GM12891 (cell line): ENCODE measurements around the gene ARGLU1.

Experiments used
- DNase-seq: peaks from one replicate; pipeline ENCODE4 v3.0.0; 2011; ENCODE audit warnings: low spot score; ENCODE audit not compliant: insufficient read length
- FAIRE-seq: peaks from 2 replicates; lab custom pipeline; 2011; peaks lifted over from hg19 to GRCh38; lab: Jason Lieb, UNC
- PAX5 ChIP-seq: IDR thresholded peaks from 2 replicates; pipeline ENCODE4 v1.6.1; 2011; ENCODE audit warnings: low read length, moderate library complexity, mild to moderate bottlenecking; ENCODE audit not compliant: insufficient read depth, severe bottlenecking
- POLR2A ChIP-seq: IDR thresholded peaks from 2 replicates; pipeline ENCODE4 v1.6.1; 2011; ENCODE audit warnings: low read depth, low read length, control low read depth
- POLR2AphosphoS5 ChIP-seq: IDR thresholded peaks from 2 replicates; pipeline ENCODE4 v1.6.1; 2011; ENCODE audit warnings: low read depth, low read length, control low read depth
- POU2F2 ChIP-seq: IDR thresholded peaks from 2 replicates; pipeline ENCODE4 v1.6.1; 2011; ENCODE audit warnings: low read depth, mild to moderate bottlenecking, control low read depth, low read length, moderate library complexity
- SPI1 ChIP-seq: IDR thresholded peaks from 2 replicates; pipeline ENCODE4 v1.6.1; 2011; ENCODE audit warnings: low read depth, low read length, control low read depth
- TAF1 ChIP-seq: IDR thresholded peaks from 2 replicates; pipeline ENCODE4 v1.6.1; 2011; ENCODE audit warnings: low read depth, low read length, control low read depth

ARGLU1 gene

DNA sequence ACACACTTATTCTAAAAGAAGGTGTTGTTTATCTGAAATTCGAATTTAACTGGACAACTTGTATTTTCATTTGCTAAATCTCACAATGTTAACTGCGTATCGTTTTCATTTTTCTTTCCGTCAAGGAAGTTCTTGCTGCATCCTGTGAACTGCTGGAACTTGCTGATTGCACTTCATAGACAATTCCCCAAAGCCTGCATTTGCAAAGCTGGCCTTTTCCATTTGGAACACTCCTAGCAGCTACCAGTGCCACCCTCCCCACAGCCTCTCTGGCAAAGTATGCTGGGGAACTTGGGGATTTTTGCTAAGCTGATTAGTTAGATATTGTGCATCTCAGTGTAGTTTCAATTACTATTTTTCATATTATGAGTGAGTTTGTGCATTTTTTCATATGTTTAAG lies 20.4 kb upstream of the ARGLU1 start:
- TF ChIP-seq POLR2A: no peak
- TF ChIP-seq PAX5: no peak
- TF ChIP-seq POLR2AphosphoS5: no peak
- TF ChIP-seq TAF1: no peak
- TF ChIP-seq SPI1: no peak
- no peak for TF ChIP-seq POU2F2
- DNase-seq (no peak), FAIRE-seq (no peak)

DNA sequence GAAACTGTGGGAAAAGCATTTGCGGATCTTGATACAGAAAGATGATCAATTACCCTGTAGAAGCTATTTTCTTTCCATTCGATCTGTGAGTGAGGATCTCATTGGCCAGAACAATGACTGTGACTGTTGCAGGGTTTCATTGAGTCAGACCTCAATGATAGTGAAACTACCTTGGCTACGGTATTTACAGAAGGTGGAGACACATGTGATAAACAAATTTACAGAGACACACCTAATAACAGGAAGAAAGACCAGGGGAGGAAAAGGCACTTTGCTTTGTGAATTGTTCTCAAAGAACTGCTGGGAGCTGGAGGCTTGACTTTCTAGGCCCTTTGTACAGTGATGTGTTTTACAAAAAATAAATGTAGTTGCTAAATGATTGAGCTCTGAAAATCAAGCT lies 19.9 kb upstream of the ARGLU1 start:
- no peak for FAIRE-seq
- no peak for TF ChIP-seq POLR2AphosphoS5
- no peak for TF ChIP-seq POU2F2
- no peak for TF ChIP-seq POLR2A
- TF ChIP-seq TAF1: no peak
- no peak for TF ChIP-seq PAX5
- TF ChIP-seq SPI1: no peak
- DNase-seq: no peak

DNA sequence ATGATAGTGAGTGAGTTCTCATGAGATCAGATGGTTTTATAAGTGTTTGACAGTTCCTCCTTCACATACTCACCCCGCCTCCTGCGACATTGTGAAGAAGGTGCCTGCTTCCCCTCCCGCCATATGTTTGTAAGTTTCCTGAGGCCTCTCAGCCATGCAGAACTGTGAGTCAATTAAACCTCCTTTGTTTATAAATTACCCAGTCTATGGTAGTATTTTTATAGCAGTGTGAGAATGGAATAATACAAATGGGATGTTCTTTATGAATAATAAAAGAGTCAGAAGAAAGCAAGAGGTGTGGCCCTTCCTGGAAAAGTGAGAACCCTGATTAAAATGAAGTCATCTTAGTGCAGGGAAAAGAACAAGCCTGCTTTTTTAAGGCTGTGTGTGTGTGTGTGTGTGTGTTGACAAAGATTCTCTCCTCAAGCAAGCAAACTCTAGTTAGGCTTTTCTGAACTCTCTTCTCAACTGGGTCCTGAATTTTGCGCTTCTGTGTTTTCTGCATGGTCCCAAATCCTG lies 18.8 kb upstream of the ARGLU1 start:
- FAIRE-seq (no peak), DNase-seq (no peak)
- TF ChIP-seq PAX5: no peak
- TF ChIP-seq POU2F2: no peak
- no peak for TF ChIP-seq POLR2A
- TF ChIP-seq POLR2AphosphoS5: no peak
- no peak for TF ChIP-seq TAF1
- TF ChIP-seq SPI1: no peak

DNA sequence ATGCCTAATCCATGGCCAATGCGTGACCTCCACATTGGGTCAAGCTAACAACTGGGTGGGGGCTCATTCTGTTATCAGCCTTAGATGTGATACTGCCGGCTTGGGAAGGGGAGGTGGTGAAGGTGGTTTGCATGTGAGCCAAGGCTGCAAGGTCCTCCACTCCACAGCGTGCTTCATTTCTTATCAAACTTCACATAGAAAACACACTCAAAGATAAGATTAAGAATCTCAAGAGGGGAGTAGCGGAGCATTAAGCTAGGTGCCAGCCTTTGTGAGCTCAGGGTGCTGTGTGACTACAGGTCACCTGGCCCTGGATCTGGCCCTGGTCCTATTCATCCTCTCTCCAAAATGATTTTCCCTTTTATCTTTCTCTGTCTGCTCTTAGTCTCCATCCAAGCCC lies 13.3 kb upstream of the ARGLU1 start:
- no peak for TF ChIP-seq POU2F2
- DNase-seq (no peak), FAIRE-seq (no peak)

DNA sequence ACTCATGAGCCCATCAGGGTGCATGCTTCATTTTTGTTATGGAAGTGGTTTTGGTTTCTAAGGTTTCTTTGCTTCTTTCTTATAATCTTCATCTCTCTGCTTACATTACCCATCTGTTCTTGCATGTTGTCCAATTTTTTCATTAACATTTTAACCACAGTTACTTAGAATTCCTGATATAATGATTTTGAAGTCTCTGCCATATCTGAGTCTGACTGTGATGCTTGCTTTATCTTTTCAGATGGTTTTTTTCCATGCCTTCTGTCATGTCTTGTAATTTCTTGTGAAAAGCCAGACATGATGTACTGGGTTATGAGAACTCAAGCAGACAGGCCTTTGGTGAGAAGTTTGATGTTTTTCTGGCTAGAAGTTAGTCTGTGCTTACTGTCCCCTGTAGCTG lies 8.0 kb upstream of the ARGLU1 start:
- no peak for DNase-seq
- TF ChIP-seq POU2F2 (no peak), PAX5 (no peak), SPI1 (no peak), POLR2AphosphoS5 (no peak), TAF1 (no peak), POLR2A (no peak)
- FAIRE-seq: no peak

DNA sequence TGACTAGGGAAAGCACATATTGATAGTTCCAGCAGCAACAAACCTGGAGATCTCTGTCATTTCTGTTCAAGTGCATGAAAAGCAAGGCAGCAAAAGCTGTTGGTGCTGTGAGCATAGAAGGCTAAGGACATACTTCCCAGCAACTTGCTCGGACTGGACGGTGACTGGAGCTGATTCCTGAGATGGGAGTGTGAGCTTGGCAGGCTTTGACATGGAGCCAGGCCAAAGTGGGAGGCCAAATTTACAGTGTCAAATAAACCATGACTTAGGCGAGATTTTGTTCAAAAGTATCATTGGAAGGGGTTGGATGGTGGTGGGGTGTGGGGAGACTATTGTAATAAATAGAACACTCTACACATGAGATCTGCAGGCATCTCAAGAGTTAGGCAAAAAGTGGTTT lies 5.9 kb upstream of the ARGLU1 start:
- no peak for DNase-seq
- no peak for FAIRE-seq
- TF ChIP-seq SPI1: no peak
- no peak for TF ChIP-seq POLR2AphosphoS5
- no peak for TF ChIP-seq PAX5
- no peak for TF ChIP-seq POU2F2
- no peak for TF ChIP-seq TAF1
- no peak for TF ChIP-seq POLR2A

DNA sequence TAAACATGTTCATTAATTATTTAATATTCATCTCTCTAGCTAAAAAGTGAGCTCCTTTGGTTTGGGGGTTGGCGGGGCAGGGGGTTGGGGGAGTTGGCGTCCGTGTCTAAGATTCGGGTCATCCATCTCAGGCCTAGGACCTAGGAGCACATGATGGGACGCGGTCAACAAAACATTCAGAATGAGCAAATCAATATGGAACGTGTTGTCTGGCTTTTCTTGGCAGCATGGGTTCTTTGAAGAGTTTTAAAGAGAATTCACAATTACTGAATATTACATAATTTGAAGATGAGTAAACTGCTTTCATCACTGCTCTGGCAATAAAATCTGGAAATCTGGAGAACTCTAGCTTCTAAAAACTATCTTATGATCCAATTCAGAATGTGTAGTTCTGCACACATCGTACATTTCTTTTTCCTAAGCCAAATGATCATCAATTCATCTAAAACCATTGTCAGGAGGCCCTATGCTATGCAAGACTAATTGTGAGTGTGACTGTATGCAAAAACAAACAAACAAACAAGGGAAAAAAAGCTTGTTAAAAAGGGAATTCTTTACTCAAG lies 5.4 kb upstream of the ARGLU1 start:
- TF ChIP-seq POU2F2: no peak
- no peak for TF ChIP-seq TAF1
- TF ChIP-seq SPI1: no peak
- TF ChIP-seq POLR2AphosphoS5: no peak
- TF ChIP-seq PAX5: no peak
- no peak for TF ChIP-seq POLR2A
- DNase-seq (no peak), FAIRE-seq (no peak)

DNA sequence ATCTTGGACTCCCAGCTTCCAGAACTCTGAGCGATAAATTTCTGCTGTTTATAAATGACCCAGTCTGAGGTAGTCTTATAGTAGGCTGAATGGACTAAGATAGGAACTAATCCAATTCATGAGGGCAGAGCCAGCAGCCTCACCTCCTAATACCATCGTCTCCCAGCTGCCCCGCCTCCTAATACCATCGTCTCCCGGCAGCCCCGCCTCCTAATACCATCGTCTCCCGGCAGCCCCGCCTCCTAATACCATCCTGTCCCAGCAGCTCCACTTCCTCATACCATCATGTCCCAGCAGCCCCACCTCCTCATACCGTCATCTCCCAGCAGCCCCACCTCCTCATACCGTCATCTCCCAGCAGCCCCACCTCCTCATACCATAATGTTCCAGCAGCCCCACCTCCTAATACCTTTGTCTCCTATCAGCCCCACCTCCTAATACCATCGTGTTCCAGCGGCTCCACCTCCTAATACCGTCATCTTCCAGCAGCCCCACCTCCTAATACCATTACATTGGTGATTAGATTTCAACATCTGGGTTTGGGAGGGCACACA lies 2.4 kb upstream of the ARGLU1 start:
- no peak for DNase-seq
- no peak for FAIRE-seq
- TF ChIP-seq PAX5 (no peak), TAF1 (no peak), POU2F2 (no peak), SPI1 (no peak), POLR2A (no peak), POLR2AphosphoS5 (no peak)

DNA sequence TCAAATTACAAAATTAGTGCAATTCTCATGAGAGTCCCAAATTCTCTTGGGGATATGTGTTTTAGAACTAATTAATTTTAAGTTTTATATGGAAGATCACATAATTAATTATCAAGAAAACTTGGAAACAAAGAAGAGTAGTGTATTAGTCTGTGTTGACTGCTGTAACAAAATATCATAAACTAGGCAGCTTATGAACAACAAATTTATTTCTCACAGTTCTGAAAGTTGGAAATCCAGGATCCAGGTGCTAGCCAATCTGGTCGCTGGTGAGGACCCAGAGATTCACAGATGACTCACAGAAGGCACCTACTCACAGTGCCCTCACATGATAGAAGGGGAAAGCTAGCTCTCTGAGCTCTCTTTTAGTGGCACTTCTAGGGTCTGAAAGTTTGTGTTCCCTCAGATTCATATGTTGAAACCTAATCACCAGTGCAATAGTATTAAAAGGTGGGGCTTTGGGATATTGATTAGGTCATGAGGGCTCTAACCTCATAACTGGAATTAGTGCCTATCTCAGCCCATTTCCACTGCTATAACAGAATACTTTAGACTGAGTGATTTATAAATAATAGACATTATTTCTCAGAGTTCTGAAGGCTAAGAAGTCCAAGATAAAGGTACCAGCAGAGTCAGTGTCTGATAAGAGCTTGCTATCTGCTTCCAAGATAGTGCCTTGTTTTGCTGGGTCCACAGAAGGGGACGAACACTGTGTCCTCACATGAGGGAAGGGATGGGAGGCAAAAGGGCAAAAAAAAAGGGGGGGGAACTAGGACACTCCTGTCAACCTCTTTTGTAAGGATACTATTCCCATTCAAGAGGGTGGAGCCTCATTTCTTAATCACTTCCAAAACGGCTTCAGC lies 1.5 kb upstream of the ARGLU1 start:
- FAIRE-seq (no peak), DNase-seq (no peak)

More for the DNA sequence above, 1.5 kb upstream of the ARGLU1 start:
- no peak for TF ChIP-seq SPI1
- TF ChIP-seq POLR2AphosphoS5: no peak
- no peak for TF ChIP-seq PAX5
- no peak for TF ChIP-seq POLR2A
- no peak for TF ChIP-seq POU2F2
- TF ChIP-seq TAF1: no peak
